SK-N-SH treated with all-trans-retinoic acid at 6 μM for 48 hours (cell line): ENCODE results near the gene CCDC152.

Experiments
- OSR1 ChIP-seq: fragments of 250-450 bp; sonication (Bioruptor Pico); IDR thresholded peaks from 2 replicates; pipeline ENCODE4 v1.8.0; 2022; ENCODE audit warnings: moderate library complexity, mild to moderate bottlenecking, inconsistent platforms
- RARB ChIP-seq: fragments of 250-450 bp; sonication (Bioruptor Pico); IDR thresholded peaks from 2 replicates; pipeline ENCODE4 v1.8.0; 2021; ENCODE audit warnings: mild to moderate bottlenecking, moderate library complexity
- TOX ChIP-seq: fragments of 250-450 bp; sonication (Bioruptor Pico); IDR thresholded peaks from 2 replicates; pipeline ENCODE4 v1.8.0; 2021; ENCODE audit warnings: mild to moderate bottlenecking, moderate library complexity, borderline replicate concordance
- ZNF70 ChIP-seq: fragments of 450-650 bp; formaldehyde crosslinking; IDR thresholded peaks from 2 replicates; pipeline ENCODE4 v1.5.0; 2020; ENCODE audit warnings: mild to moderate bottlenecking, moderate library complexity
- ZNF8 ChIP-seq: fragments of 450-650 bp; formaldehyde crosslinking; IDR thresholded peaks from 2 replicates; pipeline ENCODE4 v1.5.0; 2020; ENCODE audit warnings: mild to moderate bottlenecking, moderate library complexity
- TF ChIP-seq, protein P1 (sequence below): fragments of 250-450 bp; sonication (Bioruptor Pico); IDR thresholded peaks from 2 replicates; pipeline ENCODE4 v1.5.0; 2020; ENCODE audit warnings: mild to moderate bottlenecking, moderate library complexity

DNA sequence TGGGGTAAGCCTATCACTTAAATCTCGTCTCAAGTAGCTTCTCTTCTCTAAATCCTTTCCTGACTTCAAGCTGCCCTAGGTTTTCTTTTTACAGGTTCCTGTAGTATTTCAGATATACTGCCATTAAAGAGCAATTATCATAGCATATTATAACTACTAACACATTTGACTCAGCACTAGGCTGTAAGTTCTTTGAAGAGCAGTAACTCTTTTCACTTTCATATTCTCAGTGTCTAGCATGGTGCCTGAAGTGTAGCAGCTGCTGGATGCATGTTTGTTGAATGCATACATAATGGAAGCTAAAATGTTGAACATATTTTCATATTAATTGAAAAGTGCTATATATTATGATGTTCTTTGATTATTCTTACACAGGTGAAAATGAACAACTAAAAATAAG, 22.5 kb downstream of the CCDC152 start:
- TF ChIP-seq TOX (CRISPR knock-in tag) = no peak
- TF ChIP-seq ZNF70 = no peak
- TF ChIP-seq, protein P1, sequence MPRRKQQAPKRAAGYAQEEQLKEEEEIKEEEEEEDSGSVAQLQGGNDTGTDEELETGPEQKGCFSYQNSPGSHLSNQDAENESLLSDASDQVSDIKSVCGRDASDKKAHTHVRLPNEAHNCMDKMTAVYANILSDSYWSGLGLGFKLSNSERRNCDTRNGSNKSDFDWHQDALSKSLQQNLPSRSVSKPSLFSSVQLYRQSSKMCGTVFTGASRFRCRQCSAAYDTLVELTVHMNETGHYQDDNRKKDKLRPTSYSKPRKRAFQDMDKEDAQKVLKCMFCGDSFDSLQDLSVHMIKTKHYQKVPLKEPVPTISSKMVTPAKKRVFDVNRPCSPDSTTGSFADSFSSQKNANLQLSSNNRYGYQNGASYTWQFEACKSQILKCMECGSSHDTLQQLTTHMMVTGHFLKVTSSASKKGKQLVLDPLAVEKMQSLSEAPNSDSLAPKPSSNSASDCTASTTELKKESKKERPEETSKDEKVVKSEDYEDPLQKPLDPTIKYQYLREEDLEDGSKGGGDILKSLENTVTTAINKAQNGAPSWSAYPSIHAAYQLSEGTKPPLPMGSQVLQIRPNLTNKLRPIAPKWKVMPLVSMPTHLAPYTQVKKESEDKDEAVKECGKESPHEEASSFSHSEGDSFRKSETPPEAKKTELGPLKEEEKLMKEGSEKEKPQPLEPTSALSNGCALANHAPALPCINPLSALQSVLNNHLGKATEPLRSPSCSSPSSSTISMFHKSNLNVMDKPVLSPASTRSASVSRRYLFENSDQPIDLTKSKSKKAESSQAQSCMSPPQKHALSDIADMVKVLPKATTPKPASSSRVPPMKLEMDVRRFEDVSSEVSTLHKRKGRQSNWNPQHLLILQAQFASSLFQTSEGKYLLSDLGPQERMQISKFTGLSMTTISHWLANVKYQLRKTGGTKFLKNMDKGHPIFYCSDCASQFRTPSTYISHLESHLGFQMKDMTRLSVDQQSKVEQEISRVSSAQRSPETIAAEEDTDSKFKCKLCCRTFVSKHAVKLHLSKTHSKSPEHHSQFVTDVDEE = no peak
- no peak for TF ChIP-seq ZNF8 (CRISPR knock-in tag)
- TF ChIP-seq RARB (CRISPR knock-in tag) = no peak
- no peak for TF ChIP-seq OSR1
